ENCODE measurements around the gene TRMT11.
A peak's percentile ranks its signal among the peaks of the same experiment; 100 is the strongest.
"Not testable (repeated sequence)": the region's sequence is repeated elsewhere in the genome, so short reads cannot be mapped to it uniquely, and the experiment has no call there.

The TRMT11 gene

GRCh38 chr6:125994670-125995488 is 8.5 kb downstream of the TRMT11 start:
- peak; percentile 40 for DNase-seq

GRCh38 chr6:125995972-125996580 is 9.7 kb downstream of the TRMT11 start:
- DNase-seq = peak; percentile 81

- DNase-seq = no peak
Measured at GRCh38 chr6:126002755-126003679, 16.7 kb downstream of the TRMT11 start.

- DNase-seq = no peak
Measured at GRCh38 chr6:126007800-126008199, 21.5 kb downstream of the TRMT11 start.

- peak; percentile 35 for DNase-seq
Measured at GRCh38 chr6:126010040-126010439, 23.7 kb downstream of the TRMT11 start.

GRCh38 chr6:126015863-126016262 is 29.5 kb downstream of the TRMT11 start:
- no peak for DNase-seq

GRCh38 chr6:126016591-126016990 is 30.3 kb downstream of the TRMT11 start:
- no peak for DNase-seq

- DNase-seq = peak; percentile 62
Measured at GRCh38 chr6:126017668-126018067, 31.3 kb downstream of the TRMT11 start.

GRCh38 chr6:126020305-126021050 is 34.1 kb downstream of the TRMT11 start:
- no peak for DNase-seq

GRCh38 chr6:126023474-126023873 is 37.1 kb downstream of the TRMT11 start:
- not testable (repeated sequence) for DNase-seq

- no peak for DNase-seq
Measured at GRCh38 chr6:126026001-126026400, 39.7 kb downstream of the TRMT11 start.

- no peak for DNase-seq
Measured at GRCh38 chr6:126027601-126028000, 41.3 kb downstream of the TRMT11 start.

GRCh38 chr6:126030045-126030444 is 43.7 kb downstream of the TRMT11 start:
- DNase-seq = peak; percentile 72

- DNase-seq = peak; percentile 43
Measured at GRCh38 chr6:126033696-126034095, 47.4 kb downstream of the TRMT11 start.

GRCh38 chr6:126034656-126035055 is 48.3 kb downstream of the TRMT11 start:
- DNase-seq = no peak

GRCh38 chr6:126035764-126036163 is 49.4 kb downstream of the TRMT11 start:
- no peak for DNase-seq

- no peak for DNase-seq
Measured at GRCh38 chr6:126038234-126038633, 51.9 kb downstream of the TRMT11 start.

GRCh38 chr6:126039284-126039683 is 52.9 kb downstream of the TRMT11 start:
- DNase-seq = no peak

- DNase-seq = no peak
Measured at GRCh38 chr6:126040394-126040793, 54.1 kb downstream of the TRMT11 start.

GRCh38 chr6:126040826-126041225 is 54.5 kb downstream of the TRMT11 start:
- no peak for DNase-seq

- DNase-seq = no peak
Measured at GRCh38 chr6:126041516-126041915, 55.2 kb downstream of the TRMT11 start.

- no peak for DNase-seq
Measured at GRCh38 chr6:126042001-126042419, 55.7 kb downstream of the TRMT11 start.

- no peak for DNase-seq
Measured at GRCh38 chr6:126047648-126048047, 61.3 kb downstream of the TRMT11 start.

Data from NCI-H146 (cell line).